HCT116 (cell line): ENCODE results near the gene CAPN5.

Experiments used
- ATF3 ChIP-seq: IDR thresholded peaks from 2 replicates; pipeline ENCODE4 v1.6.1; 2012
- CBX3 ChIP-seq: IDR thresholded peaks from 2 replicates; pipeline ENCODE4 v1.6.1; 2012; ENCODE audit warnings: low read depth
- CEBPB ChIP-seq: IDR thresholded peaks from 2 replicates; pipeline ENCODE4 v1.6.1; 2012; ENCODE audit warnings: low read depth
- CTCF ChIP-seq, 3 experiments: fragments of 200-600 bp in 1 of 3; sonication (generic) in 1 of 3; IDR thresholded peaks in 2 of 3; conservative IDR thresholded peaks in 1 of 3; 2 replicates each; pipeline ENCODE4 v1.5.1; 2012 to 2017; ENCODE audit warnings: low read depth in 2 of 3, low read length in 2 of 3, antibody characterized with exemption in 1 of 3, borderline replicate concordance in 1 of 3, control low read depth in 1 of 3, mild to moderate bottlenecking in 1 of 3, mixed read lengths in 1 of 3, mixed run types in 1 of 3, moderate library complexity in 1 of 3; ENCODE audit not compliant: insufficient read depth in 1 of 3
- EZH2 ChIP-seq: fragments of 200-600 bp; sonication (generic); IDR thresholded peaks from 2 replicates; pipeline ENCODE4 v1.6.1; 2017; ENCODE audit warnings: antibody characterized with exemption, mixed run types
- EZH2phosphoT487 ChIP-seq: fragments of 200-600 bp; IDR thresholded peaks from 2 replicates; pipeline ENCODE4 v1.6.1; 2018; ENCODE audit warnings: antibody characterized with exemption, borderline replicate concordance
- JUND ChIP-seq: IDR thresholded peaks from 2 replicates; pipeline ENCODE4 v1.6.1; 2012
- MAX ChIP-seq: IDR thresholded peaks from 2 replicates; pipeline ENCODE4 v1.6.1; 2012
- POLR2A ChIP-seq: IDR thresholded peaks from 2 replicates; pipeline ENCODE4 v1.7.0; 2011; ENCODE audit warnings: borderline replicate concordance; ENCODE audit not compliant: insufficient read depth, insufficient read length; ENCODE audit errors: extremely low read depth
- SIN3A ChIP-seq: IDR thresholded peaks from 2 replicates; pipeline ENCODE4 v1.6.1; 2012; ENCODE audit warnings: low read depth
- TCF7L2 ChIP-seq: IDR thresholded peaks from 2 replicates; pipeline ENCODE4 v1.7.0; 2011; ENCODE audit warnings: borderline replicate concordance, inconsistent platforms; ENCODE audit not compliant: insufficient read depth, insufficient read length; ENCODE audit errors: extremely low read depth
- YY1 ChIP-seq: IDR thresholded peaks from 2 replicates; pipeline ENCODE4 v1.6.1; 2011; ENCODE audit warnings: low read length, low read depth, moderate library complexity, mild to moderate bottlenecking; ENCODE audit not compliant: insufficient replicate concordance; ENCODE audit errors: extremely low read depth
- ZBTB33 ChIP-seq: IDR thresholded peaks from 2 replicates; pipeline ENCODE4 v1.6.1; 2011; ENCODE audit warnings: mild to moderate bottlenecking, low read length, moderate library complexity; ENCODE audit not compliant: insufficient replicate concordance; ENCODE audit errors: extremely low read depth
- ZFX ChIP-seq: fragments of 450-650 bp; IDR thresholded peaks from 2 replicates; pipeline ENCODE4 v1.6.1; 2017

GRCh38 chr11:77121096-77121640 is 54.4 kb downstream of the CAPN5 start:
- TF ChIP-seq JUND (no peak), ZFX (no peak), POLR2A (no peak), CTCF (IDR thresholded peaks at IDR 0.05 in 2 of 3, conservative IDR thresholded peaks at IDR 0.05 in 1 of 3; ENCODE audit: borderline replicate concordance in 1 of 3, insufficient read depth in 1 of 3, low read depth in 2 of 3, low read length in 2 of 3) (no peak), EZH2phosphoT487 (no peak), EZH2 (no peak), ATF3 (no peak), TCF7L2 (no peak), YY1 (no peak), MAX (no peak), SIN3A (no peak), ZBTB33 (no peak), CBX3 (no peak), CEBPB (no peak)
